ACHN (cell line): ENCODE results near the gene SLC44A4.
"Not testable (repeated sequence)": the region's sequence is repeated elsewhere in the genome, so short reads cannot be mapped to it uniquely, and the experiment has no call there.

ENCODE experiments used
- DNase-seq: peaks from one replicate; pipeline ENCODE4 v3.0.0-alpha.2; 2015
- in situ Hi-C: cut with HindIII; loops from 2 replicates; pipeline ENCODE4 v1.10.0; 2017; ENCODE audit warnings: low sequenced_read_pairs, low pct_ligation_motif_present, low pct_unique_long_range_greater_than_20kb

The SLC44A4 gene

DNA sequence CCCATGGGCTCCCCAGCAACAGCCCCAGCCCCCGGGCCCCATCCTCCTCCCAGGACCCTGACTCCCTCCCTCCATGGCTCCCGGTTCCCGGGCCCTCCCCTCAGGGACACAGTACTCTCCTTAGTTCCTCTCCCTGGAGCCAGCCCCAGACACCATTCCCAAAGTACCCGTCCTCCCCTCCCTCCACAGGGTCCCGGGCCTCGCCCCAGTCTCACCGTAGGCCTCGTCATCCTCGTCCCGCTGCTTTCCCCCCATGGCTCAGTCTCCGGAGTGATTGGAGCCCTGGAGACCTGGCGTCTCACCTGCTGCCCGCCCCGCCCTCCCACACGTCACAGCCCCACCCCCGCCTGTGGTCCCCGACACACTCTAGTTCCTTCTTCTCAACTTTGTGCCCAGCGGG, at the start of gene SLC44A4:
Gene SLC44A4 (minus strand): TSS at position 272 of the 400 bp plus-strand sequence. CDS start 17 bp downstream, at position 255.
- no peak for DNase-seq
- in situ Hi-C loops = no loop called here

DNA sequence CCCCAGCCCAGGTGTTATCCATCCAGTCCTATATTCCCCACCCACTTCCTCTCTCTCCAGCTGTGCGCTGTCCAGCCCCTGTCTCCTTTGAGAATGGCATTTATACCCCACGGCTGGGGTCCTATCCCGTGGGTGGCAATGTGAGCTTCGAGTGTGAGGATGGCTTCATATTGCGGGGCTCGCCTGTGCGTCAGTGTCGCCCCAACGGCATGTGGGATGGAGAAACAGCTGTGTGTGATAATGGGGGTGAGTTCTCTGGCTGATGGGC, 49.8 kb upstream of the SLC44A4 start:
- in situ Hi-C loops = no loop called here

DNA sequence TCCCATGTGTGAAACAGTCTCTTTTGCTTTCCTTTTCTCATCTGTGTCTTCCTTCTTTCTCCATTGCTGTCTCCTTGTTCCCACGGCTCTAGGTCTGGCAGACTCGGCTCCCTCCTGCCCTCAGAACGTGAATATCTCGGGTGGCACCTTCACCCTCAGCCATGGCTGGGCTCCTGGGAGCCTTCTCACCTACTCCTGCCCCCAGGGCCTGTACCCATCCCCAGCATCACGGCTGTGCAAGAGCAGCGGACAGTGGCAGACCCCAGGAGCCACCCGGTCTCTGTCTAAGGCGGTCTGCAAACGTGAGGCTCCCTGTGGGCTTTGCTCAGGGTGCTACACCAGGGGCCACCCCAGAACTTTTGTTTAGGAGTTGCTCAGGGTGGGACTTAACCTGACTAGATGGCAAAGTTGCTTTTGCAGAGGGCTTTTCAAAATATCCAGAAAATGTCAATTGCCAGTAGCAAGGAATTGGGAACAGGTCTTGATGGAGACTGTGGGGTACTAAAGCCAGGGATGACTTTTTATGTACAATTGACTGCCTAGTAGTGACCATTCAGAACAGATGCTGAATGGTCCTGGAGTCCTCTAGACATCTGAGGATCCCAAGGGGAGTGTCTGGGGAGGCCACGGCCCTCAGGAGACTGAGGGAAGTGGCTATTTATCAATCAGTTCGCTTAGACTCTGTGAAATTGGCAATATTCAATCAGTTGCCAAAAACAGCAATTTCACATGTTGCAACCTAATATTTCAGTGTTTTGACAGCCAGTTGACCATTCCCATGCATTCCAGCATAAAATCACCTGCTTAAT, 49.3 kb upstream of the SLC44A4 start:
- in situ Hi-C loops = no loop called here
- DNase-seq = no peak

More for the DNA sequence above, 49.8 kb upstream of the SLC44A4 start:
- DNase-seq = no peak

DNA sequence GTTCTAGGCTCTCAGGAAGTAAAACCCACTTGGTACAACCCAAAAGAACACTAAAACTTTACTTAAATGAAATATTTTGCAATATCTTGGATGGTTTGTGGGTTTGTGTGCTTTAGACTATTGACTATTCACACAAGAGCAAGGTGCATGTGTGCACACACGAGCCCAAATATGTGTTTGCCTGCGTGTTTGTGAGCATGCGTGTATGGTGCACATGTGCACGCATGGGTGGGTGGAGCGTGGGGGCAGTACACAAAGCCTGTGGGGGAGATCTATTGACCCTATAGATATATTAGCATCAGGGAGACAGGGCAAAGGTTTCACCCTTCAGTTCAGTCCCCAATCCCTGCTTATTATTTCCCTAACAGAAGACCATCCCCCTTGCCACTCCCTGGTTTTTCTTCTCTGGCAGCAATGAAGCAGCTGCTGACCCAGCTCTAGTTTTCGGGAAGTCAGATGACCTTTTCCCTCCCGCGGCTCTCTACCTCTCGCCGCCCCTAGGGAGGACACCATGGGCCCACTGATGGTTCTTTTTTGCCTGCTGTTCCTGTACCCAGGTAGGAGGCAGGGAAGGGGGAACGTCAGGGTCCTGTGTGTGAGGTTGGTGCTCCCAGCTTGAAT, 48.6 kb upstream of the SLC44A4 start, which contains the start of gene C2:
Gene C2 (plus strand): TSS at position 476 of the 621 bp plus-strand sequence. CDS start 36 bp downstream, at position 512.
- in situ Hi-C loops = no loop called here
- no peak for DNase-seq

DNA sequence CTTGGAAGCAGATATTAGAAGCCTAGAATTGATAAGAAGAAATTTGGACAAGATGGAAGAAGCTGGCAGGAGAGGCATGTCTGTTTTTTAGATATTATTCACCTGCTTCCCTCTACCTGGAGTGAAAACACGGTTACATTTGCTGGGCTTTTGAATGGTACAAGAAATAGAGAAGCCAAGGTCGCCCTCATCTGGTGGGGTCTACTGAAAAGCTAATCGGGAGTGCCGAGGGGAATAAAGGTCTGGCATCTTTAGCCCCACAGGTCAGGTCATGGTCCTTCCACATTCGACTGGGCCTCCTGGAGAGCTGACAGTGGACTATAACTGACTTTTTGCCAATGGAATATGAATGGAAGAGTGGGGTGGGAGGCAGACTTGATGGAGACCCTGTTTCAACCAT, 44.1 kb upstream of the SLC44A4 start:
- in situ Hi-C loops = no loop called here
- peak; percentile 21 for DNase-seq

DNA sequence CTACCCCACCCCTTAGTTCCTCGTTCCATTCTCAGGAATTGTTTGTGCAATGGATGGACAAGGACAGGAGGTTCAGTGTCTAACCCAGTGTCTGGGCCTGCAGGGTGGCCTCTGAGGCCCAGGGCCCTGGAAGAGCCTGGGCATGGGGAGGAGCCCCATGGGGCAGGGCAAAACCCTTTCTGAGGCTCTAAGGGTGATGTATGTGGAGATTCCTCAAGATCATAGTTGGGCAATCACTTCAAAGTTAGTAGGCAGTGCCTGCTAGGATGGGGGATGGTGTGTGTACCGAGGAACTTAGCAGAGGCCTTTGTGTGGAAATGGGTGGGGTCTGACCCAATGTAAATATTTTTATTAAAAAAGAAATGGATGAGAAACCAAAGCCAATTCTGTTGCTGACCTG, 42.0 kb upstream of the SLC44A4 start:
- no peak for DNase-seq
- in situ Hi-C loops = no loop called here

DNA sequence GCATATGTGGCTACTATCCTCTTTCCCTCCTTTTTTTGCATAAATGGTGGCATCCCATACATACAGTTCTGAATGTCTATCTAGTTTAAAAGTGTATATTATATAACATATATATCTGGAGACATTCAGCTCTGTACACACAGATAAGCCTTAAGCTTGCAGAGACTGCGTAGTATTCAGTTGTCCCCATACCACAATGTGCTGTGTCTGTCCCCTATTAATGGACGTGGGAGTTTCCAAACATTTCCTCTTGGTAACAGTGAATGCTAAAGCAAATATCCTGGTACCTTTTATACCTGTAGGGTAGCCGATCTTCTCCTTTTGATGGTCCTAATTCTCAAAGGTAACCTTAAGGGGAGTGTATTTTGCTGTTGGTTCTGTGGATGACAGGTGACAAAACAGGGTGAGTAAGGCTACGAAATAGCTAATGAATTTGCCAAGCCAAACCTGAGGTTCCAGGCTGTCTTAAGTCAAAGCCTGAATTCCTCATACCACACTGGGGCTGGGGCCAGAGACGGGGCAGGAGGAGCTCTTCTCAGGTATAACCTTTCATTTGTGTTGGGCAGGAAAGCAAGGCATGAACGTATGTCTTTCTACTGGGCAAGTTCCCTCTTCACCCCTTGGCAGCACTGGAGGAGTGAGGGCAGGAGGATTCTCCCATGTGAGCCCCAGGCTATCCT, 41.0 kb upstream of the SLC44A4 start:
- in situ Hi-C loops = no loop called here
- no peak for DNase-seq

DNA sequence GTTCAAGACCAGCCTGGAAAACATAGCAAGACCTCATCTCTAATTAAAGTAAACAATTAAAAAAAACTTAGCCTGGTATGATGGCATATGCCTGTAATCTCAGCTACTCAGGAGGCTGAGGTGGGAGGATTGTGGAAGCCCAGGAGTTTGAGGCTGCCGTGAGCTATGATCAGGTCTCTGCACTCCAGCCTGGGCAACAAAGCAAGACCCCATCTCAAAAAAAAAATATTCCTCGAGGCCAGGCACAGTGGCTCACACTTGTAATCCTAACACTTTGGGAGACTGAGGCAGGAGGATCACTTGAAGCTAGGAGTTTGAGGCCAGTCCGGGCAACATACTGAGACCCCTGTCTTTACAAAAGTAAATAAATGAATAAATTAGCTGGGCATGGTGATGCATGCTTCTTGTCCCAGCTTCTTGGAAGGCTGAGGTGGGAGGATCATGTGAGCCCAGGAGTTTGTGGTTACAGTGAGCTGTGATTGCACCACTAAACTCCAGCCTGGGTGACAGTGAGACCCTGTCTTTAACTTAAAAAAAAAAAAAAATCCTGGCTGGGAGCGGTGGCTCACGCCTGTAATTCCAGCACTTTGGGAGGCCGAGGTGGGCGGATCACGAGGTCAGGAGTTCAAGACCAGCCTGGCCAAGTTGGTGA, 39.4 kb upstream of the SLC44A4 start:
- in situ Hi-C loops = no loop called here
- DNase-seq = no peak

DNA sequence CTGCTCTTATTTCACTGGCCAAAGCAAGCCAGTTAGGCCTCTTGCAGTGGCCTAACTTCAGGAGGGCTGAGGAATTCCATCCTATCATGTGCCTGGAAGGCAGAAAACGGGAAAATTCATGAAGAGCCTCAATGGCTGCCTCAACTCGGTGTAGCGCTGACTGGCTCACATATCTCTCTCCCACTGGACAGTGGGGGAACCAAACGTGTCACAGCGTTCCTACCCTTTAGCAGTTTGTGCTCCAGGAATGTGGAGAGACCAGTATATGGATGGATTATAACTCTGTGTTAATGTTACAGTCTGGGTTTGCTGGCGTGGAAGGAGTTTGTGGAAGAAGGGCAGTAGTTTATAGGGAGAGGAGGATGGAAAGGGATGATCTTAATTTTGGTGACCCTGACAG, 37.0 kb upstream of the SLC44A4 start:
- in situ Hi-C loops = no loop called here

DNA sequence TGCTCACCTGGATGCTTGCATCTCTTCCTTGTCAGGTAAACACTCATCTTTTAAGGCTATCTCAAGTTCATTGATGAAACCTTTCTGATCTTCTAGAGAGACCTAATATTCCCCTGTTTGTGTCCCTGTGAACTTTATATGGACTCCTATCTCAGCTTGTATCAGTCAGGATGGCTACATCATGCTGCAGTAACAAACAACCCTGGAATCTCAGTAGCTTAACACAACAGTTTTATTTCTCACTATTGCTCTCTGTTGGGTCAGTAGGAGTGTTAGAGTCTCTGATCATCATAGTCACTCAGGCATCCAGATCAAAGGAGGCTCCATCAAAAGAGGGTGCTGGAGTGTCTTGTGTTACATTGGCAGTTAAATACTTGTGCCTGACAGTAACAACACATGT, 36.6 kb upstream of the SLC44A4 start:
- no peak for DNase-seq
- in situ Hi-C loops = no loop called here

More for the DNA sequence above, 37.0 kb upstream of the SLC44A4 start:
- DNase-seq = no peak

DNA sequence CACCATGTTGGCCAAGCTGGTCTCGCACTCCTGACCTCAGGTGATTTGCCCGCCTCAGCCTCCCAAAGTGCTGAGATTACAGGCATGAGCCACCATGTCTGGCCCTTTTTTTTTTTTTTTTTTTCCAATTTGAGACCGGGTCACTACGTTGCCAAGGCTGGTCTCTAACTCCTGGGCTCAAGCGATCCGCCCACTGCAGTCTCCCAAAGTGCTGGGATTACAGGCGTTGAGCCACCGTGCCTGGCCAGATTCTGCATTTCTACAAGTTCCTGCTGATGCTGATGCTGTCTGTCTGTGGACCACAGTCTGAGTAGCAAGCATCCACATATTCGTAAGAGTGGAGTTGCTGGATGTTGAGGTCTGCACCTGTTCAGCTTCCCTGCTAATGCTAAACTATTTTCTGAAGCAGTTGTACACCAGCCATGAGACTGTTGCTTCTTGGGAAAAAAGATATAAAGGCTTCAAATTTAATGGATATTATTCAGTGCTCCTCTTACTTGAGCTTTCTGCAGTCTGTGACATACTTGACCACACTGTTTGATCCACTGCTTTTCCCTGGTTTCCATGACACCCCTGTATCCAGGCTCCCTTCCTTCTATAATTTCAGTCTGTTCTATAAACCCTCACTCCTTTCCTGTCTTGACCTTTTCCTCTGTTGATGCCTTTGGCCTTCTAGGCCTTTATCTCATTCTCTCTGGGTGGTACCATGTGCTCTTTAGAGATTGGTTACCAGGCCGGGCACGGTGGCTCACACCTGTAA, 33.2 kb upstream of the SLC44A4 start:
- in situ Hi-C loops = no loop called here
- DNase-seq = no peak

DNA sequence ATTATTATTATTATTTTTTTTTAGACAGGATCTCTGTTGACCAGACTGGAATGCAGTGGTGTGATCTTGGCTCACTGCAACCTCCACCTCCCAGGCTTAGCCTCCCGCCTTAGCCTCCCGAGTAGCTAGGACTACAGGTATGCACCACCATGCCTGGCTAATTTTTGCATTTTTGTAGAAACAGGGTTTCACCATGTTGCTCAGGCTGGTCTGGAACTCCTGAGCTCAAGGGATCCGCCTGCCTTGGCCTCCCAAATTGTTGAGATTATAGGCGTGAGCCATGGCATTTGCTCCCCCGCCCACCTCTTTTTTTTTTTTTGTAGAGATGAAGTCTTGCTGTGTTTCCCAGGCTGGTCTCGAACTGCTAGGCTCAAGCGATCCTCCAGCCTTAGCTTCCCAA, 30.5 kb upstream of the SLC44A4 start:
- in situ Hi-C loops, DNase-seq: not testable (repeated sequence)

DNA sequence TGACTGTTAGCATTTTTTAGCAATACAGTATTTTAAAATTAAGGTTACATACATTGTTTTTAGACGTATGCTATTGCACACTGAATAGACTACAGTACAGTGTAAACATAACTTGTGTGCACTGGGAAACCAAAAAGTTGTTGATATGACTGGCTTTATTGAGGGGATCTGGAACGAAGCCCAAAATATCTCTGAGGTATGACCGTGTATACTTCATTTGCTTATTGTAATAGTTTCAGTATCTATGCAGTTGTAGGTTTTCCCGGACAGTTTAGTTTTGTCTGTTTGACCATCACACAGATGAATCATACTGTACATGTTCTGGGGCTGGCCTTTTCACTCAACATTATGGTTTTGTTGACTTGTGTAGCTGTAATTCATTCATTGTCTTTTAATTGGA, 30.0 kb upstream of the SLC44A4 start:
- DNase-seq = no peak
- in situ Hi-C loops = no loop called here

DNA sequence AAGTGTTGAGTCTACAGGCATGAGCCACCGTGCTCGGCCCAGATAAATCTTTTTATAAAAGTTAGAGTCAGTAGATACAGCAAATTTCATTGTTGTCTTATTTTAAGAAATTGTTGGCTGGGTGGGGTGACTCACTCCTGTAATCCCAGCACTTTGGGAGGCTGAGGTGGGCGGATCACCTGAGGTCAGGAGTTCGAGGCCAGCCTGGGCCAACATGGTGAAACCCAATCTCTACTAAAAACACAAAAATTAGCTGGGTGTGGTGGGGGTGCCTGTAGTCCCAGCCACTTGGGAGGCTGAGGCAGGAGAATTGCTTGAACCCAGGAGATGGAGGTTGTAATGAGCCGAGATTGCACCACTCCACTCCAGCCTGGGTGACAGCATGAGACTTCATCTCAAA, 29.5 kb upstream of the SLC44A4 start:
- in situ Hi-C loops, DNase-seq: not testable (repeated sequence)

DNA sequence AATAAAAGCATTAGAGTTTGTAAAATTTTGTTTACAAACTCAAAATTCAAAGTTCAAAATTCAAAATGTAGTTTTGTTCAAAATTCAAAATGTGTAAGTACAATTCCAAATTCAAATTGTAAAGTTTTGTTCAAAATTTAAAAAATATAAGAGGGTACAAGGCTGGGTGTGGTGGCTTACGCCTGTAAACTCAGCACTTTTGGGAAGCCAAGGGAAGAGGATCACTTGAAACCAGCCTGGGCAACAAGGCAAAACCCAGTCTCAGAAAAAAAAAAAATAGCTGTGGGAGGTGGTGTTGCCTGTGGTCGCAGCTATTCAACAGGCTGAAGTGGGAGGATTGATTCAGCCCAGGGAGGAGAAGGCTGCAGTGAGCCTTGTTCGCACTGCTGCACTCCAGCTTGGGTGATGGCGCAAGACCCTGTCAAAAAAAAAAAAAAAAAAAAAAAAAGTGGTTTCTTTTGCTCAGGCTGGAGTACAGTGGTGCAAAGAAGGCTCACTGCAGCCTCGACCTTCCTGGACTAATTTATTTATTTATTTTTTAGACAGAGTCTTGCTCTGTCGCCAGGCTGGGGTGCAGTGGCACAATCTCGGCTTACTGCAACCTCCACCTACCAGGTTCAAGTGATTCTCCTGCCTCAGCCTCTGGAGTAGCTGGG, 28.5 kb upstream of the SLC44A4 start:
- in situ Hi-C loops = no loop called here
- DNase-seq = peak; percentile 18

DNA sequence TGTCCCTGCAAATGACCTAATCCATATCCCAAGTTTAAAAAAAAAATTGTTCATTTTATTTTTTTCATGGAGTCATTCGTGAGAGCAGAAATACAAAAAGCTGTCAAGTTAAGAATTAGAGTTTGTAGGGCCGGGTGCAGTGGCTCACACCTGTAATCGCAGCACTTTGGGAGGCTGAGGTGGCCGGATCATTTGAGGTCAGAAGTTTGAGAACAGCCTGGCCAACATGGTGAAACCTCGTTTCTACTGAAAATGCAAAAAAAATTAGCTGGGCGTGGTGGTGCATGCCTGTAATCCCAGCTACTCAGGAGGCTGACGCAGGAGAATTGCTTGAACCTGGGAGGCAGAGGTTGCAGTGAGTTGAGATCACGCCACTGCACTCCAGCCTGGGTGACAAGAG, 27.9 kb upstream of the SLC44A4 start:
- DNase-seq, in situ Hi-C loops: not testable (repeated sequence)

DNA sequence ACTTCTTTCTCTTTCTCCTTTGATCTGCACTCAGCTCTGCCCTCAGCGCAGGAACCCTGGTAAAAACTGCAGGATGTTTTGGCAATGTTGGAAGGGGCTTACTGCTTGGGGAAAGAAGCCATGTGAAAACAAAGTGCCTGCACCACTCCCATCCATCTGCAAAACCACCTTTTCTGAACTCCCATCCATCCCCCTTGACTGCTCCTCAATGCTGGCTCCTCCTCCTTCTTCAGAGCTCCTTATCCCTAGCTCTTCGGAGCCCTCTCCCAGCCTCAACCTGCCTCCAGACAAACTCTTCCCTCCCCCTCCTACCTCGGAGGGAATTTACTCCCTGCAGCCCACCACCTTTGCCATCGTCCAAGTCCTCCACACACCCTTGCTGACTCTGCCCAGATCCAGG, 27.3 kb upstream of the SLC44A4 start:
- no peak for DNase-seq
- in situ Hi-C loops = no loop called here

DNA sequence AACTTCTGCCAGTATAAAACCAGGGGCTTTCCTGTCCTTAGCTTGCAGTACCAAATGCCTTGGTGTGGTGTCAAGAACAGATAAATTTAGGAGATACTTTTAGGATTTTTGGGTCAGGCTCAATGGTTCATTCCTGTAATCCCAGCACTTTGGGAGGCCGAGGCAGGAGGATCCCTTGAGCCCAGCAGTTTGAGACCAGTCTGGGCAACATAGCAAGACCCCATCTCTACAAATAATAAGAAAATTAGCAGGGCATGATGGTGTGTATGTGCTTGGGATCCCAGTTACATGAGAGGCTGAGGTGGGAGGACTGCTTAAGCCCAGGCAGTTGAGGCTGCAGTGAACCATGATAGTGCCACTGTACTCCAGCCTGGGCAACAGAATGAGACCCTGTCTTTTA, 26.2 kb upstream of the SLC44A4 start:
- no peak for DNase-seq
- in situ Hi-C loops = no loop called here
